ENCODE results near the gene SH2B2. TPM values are rescaled to one million over a fixed set of nuclear protein-coding genes. Genes with fewer than 3 reads are reported as not detected.

Gene SH2B2
- total RNA-seq, 1 experiment from 2014 or later, result 12.1 TPM

DNA sequence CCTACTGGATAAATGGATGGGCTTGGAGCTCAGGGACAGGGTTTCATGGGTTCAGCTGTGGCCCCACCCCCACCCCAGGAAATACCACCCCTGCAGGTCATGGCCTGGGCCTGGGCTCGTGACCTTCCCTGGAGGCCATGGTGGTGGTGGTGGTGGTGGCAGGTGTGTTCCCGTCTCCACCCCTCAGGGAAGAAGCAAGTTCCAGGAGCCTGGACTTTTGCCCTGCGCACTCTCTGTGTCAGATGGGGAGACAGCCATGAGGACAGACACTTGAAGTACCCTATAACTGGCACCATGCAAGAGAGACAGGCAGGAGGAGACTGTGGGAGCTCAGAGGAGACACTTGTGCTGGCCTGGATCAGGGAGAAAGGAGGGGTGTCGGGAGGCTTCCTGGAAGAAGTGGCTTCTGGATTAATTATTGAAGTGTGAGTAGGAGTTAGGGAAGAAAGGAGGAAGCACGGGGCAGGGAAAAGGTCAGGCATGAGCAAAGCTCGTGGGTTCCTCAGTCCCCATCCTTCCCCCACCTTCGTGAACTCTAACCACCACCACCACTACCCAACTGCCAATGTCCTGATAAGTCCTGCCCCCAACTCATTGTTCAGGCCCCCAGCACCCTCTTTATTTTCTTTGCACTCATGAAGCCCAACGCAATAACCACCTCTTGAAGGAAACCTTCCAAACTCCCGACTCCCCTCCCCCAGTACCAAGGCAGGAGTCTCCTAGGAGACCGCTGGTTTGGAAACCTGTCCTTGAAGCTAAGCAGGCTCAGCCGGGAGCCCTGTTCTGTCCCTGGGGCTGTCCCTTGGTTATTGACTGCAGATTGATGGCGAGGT lies 8.9 kb downstream of the SH2B2 start:
- ChIA-PET POLR2A (ENCODE audit: unreplicated experiment) (no interaction called here), CTCF (no interaction called here)
- intact Hi-C loops (cut with micrococcal nuclease; ENCODE audit: unreplicated experiment), result no loop called here
- Histone ChIP-seq H4K20me1 (ENCODE audit: insufficient read depth) (no peaks in the 10 kb centered on the region), H3K4me2 (no peak overlapping the region), H3K79me2 (ENCODE audit: low read depth) (no peaks in the 10 kb centered on the region), H3K4me1 (replicated peaks; ENCODE audit: insufficient read depth) (no peaks in the 10 kb centered on the region), H3K4me3 (no peak overlapping the region), H3K36me3 (ENCODE audit: low read depth) (no peaks in the 10 kb centered on the region), H3K27ac (no peak overlapping the region), H2AFZ (no peak overlapping the region), H3F3A (ENCODE audit: insufficient read depth, low read depth) (0 out of 2 replicates have a peak, but pooled peaks cover 6% of the 10 kb centered on the region), H3K9me2 (ENCODE audit: insufficient read depth) (no peaks in the 10 kb centered on the region), H3K9me3 (ENCODE audit: insufficient read depth, low read depth) (no peaks in the 10 kb centered on the region), H3K27me3 (ENCODE audit: insufficient read depth, low read depth) (no peaks in the 10 kb centered on the region)
- no peak for DNase-seq
- TF ChIP-seq, protein P1, sequence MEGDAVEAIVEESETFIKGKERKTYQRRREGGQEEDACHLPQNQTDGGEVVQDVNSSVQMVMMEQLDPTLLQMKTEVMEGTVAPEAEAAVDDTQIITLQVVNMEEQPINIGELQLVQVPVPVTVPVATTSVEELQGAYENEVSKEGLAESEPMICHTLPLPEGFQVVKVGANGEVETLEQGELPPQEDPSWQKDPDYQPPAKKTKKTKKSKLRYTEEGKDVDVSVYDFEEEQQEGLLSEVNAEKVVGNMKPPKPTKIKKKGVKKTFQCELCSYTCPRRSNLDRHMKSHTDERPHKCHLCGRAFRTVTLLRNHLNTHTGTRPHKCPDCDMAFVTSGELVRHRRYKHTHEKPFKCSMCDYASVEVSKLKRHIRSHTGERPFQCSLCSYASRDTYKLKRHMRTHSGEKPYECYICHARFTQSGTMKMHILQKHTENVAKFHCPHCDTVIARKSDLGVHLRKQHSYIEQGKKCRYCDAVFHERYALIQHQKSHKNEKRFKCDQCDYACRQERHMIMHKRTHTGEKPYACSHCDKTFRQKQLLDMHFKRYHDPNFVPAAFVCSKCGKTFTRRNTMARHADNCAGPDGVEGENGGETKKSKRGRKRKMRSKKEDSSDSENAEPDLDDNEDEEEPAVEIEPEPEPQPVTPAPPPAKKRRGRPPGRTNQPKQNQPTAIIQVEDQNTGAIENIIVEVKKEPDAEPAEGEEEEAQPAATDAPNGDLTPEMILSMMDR (conservative IDR thresholded peaks at IDR 0.05), result no peak
- no peak for TF ChIP-seq EZH2 (IDR thresholded peaks at IDR 0.05; ENCODE audit: low read depth)
- BruUV-seq (replicated peaks), result no TSS peak

DNA sequence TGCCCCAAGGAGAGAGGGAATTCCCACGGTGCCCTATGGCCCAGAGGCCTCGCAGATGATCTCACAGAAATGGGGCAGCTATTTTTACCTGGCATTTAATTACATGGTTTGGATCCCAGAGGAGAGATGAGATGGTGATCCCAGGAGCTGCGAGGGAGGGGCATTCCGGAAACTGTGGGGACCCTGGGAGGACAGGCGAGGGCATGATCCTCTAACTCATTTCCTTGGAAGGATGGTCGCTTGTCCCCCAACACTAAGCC lies 9.4 kb downstream of the SH2B2 start:
- Histone ChIP-seq H3K27me3 (ENCODE audit: insufficient read depth, low read depth) (no peaks in the 10 kb centered on the region), H3F3A (ENCODE audit: insufficient read depth, low read depth) (0 out of 2 replicates have a peak, but pooled peaks cover 6% of the 10 kb centered on the region), H3K9me2 (ENCODE audit: insufficient read depth) (no peaks in the 10 kb centered on the region), H3K4me1 (replicated peaks; ENCODE audit: insufficient read depth) (no peaks in the 10 kb centered on the region), H3K4me2 (no peak overlapping the region), H3K4me3 (no peak overlapping the region), H3K79me2 (ENCODE audit: low read depth) (no peaks in the 10 kb centered on the region), H4K20me1 (ENCODE audit: insufficient read depth) (no peaks in the 10 kb centered on the region), H3K36me3 (ENCODE audit: low read depth) (no peaks in the 10 kb centered on the region), H2AFZ (no peak overlapping the region), H3K27ac (no peak overlapping the region), H3K9me3 (ENCODE audit: insufficient read depth, low read depth) (no peaks in the 10 kb centered on the region)
- POLR2A ChIA-PET (ENCODE audit: unreplicated experiment), result no interaction called here
- no peak for DNase-seq
- no peak for TF ChIP-seq EZH2 (IDR thresholded peaks at IDR 0.05; ENCODE audit: low read depth)
- TF ChIP-seq, protein P1 (conservative IDR thresholded peaks at IDR 0.05), result no peak
- BruUV-seq (replicated peaks), result no TSS peak
- intact Hi-C loops (cut with micrococcal nuclease; ENCODE audit: unreplicated experiment), result no loop called here
- CTCF ChIA-PET, result interaction anchor here (0.5 kb wide), 1 partner anchor 638 kb away, joined by 3 read pairs; no protein-coding TSS in a partner anchor

DNA sequence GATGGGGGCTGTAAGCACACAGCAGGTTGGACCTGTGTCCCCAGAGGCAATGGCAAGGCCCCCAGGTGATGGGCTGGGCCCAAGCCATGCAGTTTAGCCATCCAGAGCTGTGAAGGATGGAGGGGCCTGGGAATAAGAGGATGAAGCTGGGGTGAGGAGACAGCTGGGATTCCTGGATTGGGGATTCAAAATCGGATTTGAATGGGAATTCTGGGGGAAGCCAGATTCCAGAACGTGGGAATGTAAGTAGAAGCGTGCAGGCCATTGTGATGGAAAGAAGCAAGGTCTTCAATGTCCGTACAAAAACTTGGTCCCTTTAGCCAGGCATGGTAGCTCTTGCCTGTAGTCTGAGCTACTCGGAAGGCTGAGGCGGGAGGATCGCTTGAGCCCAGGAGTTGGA lies 9.8 kb downstream of the SH2B2 start:
- H3K4me3 ChIP-seq, result no peak overlapping the region
- 0 out of 2 replicates have a peak, but pooled peaks cover 6% of the 10 kb centered on the region for H3F3A ChIP-seq (ENCODE audit: insufficient read depth, low read depth)
- H3K79me2 ChIP-seq (ENCODE audit: low read depth), result no peaks in the 10 kb centered on the region
- no peak overlapping the region for H3K27ac ChIP-seq
- BruUV-seq (replicated peaks), result no TSS peak
- no peak overlapping the region for H3K4me2 ChIP-seq
- no peaks in the 10 kb centered on the region for H3K27me3 ChIP-seq (ENCODE audit: insufficient read depth, low read depth)
- no peaks in the 10 kb centered on the region for H4K20me1 ChIP-seq (ENCODE audit: insufficient read depth)
- H3K9me2 ChIP-seq (ENCODE audit: insufficient read depth), result no peaks in the 10 kb centered on the region
- TF ChIP-seq, protein P1 (conservative IDR thresholded peaks at IDR 0.05), result no peak
- POLR2A ChIA-PET (ENCODE audit: unreplicated experiment), result no interaction called here
- CTCF ChIA-PET, result interaction anchor here (0.5 kb wide), 2 partner anchors 17 to 639 kb away, joined by 3 to 4 read pairs; no protein-coding TSS in a partner anchor
- DNase-seq, result no peak
- H3K9me3 ChIP-seq (ENCODE audit: insufficient read depth, low read depth), result no peaks in the 10 kb centered on the region
- H3K4me1 ChIP-seq (replicated peaks; ENCODE audit: insufficient read depth), result no peaks in the 10 kb centered on the region
- no peak overlapping the region for H2AFZ ChIP-seq
- no peaks in the 10 kb centered on the region for H3K36me3 ChIP-seq (ENCODE audit: low read depth)
- intact Hi-C loops (cut with micrococcal nuclease; ENCODE audit: unreplicated experiment), result no loop called here

All from PC-9 (cell line).